Right ventricle myocardium superior (tissue), 1 donor: Measurements from ENCODE around the gene FNBP1. TPM values are rescaled to one million over a fixed set of nuclear protein-coding genes. Genes with fewer than 3 reads are reported as not detected.
"Not testable (repeated sequence)": the region's sequence is repeated elsewhere in the genome, so short reads cannot be mapped to it uniquely, and the experiment has no call there.

Source experiments
- ATAC-seq: fragments of 200-7000 bp; cut with Tn5 transposase; one replicate; pipeline ENCODE4 v1.9.1; 2020; ENCODE audit warnings: mild to moderate bottlenecking; ENCODE audit not compliant: poor library complexity
- DNase-seq: peaks from one replicate; pipeline ENCODE4 v3.0.0-alpha.2; 2020
- intact Hi-C: fragments of 100-400 bp; cut with DNase I; formaldehyde crosslinking; loops from one replicate; pipeline ENCODE4 v1.11.2; 2022
- total RNA-seq: library from RNA; stranded (reverse); fragmentation: NEBNext Ultra II Directional; extraction: Animal tissue kit (Norgen Biotek cat#: 25700); gene quantifications from one replicate; pipeline ENCODE4 v1.2.1, GENCODE V29; 2021
- donor health status: DM: no; HTN: yes; CAD: no; lungs with severe emphysema.

Gene FNBP1
- total RNA-seq, 1 donor from 2014 or later: 21.5 TPM

- ATAC-seq, DNase-seq, intact Hi-C loops: not testable (repeated sequence)
Observed at GRCh38 chr9:130006952-130007351, 36.0 kb downstream of the FNBP1 start.

- intact Hi-C loops: no loop called here
- ATAC-seq (no peak), DNase-seq (no peak)
Observed at GRCh38 chr9:130003943-130004552, 38.9 kb downstream of the FNBP1 start.

- intact Hi-C loops: no loop called here
- ATAC-seq: no peak
- DNase-seq: no peak
Observed at GRCh38 chr9:130002320-130002719, 40.7 kb downstream of the FNBP1 start.

- ATAC-seq: no peak
- DNase-seq: no peak
- intact Hi-C loops: no loop called here
Observed at GRCh38 chr9:130001190-130001589, 41.8 kb downstream of the FNBP1 start.

GRCh38 chr9:129999141-129999510 lies 43.9 kb downstream of the FNBP1 start:
- intact Hi-C loops: no loop called here
- DNase-seq (no peak), ATAC-seq (no peak)

- ATAC-seq: no peak
- DNase-seq: no peak
- intact Hi-C loops: no loop called here
Observed at GRCh38 chr9:129998491-129999140, 44.4 kb downstream of the FNBP1 start.

- intact Hi-C loops, DNase-seq, ATAC-seq: not testable (repeated sequence)
Observed at GRCh38 chr9:129997706-129998105, 45.3 kb downstream of the FNBP1 start.

GRCh38 chr9:129996161-129996830 lies 46.7 kb downstream of the FNBP1 start:
- DNase-seq: no peak
- ATAC-seq: no peak
- intact Hi-C loops: no loop called here

- DNase-seq: no peak
- intact Hi-C loops: no loop called here
- no peak for ATAC-seq
Observed at GRCh38 chr9:129995409-129996160, 47.4 kb downstream of the FNBP1 start.

GRCh38 chr9:129994882-129995281 lies 48.1 kb downstream of the FNBP1 start:
- ATAC-seq (no peak), DNase-seq (no peak)
- intact Hi-C loops: no loop called here

- ATAC-seq, DNase-seq, intact Hi-C loops: not testable (repeated sequence)
Observed at GRCh38 chr9:129991139-129991538, 51.9 kb downstream of the FNBP1 start.

GRCh38 chr9:129990269-129991010 lies 52.5 kb downstream of the FNBP1 start:
- intact Hi-C loops: no loop called here
- DNase-seq (no peak), ATAC-seq (no peak)

GRCh38 chr9:129989740-129990139 lies 53.2 kb downstream of the FNBP1 start:
- no peak for ATAC-seq
- intact Hi-C loops: no loop called here
- no peak for DNase-seq

GRCh38 chr9:129989362-129989708 lies 53.7 kb downstream of the FNBP1 start:
- DNase-seq: no peak
- ATAC-seq: no peak
- intact Hi-C loops: no loop called here

GRCh38 chr9:129988607-129989361 lies 54.2 kb downstream of the FNBP1 start:
- DNase-seq: no peak
- intact Hi-C loops: no loop called here
- ATAC-seq: no peak

- ATAC-seq: no peak
- intact Hi-C loops: no loop called here
- DNase-seq: no peak
Observed at GRCh38 chr9:129987941-129988340, 55.0 kb downstream of the FNBP1 start.

- no peak for DNase-seq
- ATAC-seq: no peak
- intact Hi-C loops: no loop called here
Observed at GRCh38 chr9:129987047-129987446, 55.9 kb downstream of the FNBP1 start.

GRCh38 chr9:129984589-129984988 lies 58.4 kb downstream of the FNBP1 start:
- ATAC-seq, intact Hi-C loops, DNase-seq: not testable (repeated sequence)
